Fibroblast of lung (primary cell): ENCODE measurements around the gene TMEM150A.

Source experiments
- CTCF ChIP-seq, 2 donors: IDR thresholded peaks in 1 of 2; conservative IDR thresholded peaks in 1 of 2; 1 replicate in 1 of 2; 2 replicates in 1 of 2; pipeline ENCODE4 v1.5.1; 2011 to 2012; ENCODE audit warnings: low read length in 2 of 2, control low read depth in 1 of 2, inconsistent platforms in 1 of 2, low read depth in 1 of 2, mild to moderate bottlenecking in 1 of 2
- EZH2 ChIP-seq: IDR thresholded peaks from 2 replicates; pipeline ENCODE4 v1.5.1; 2012; ENCODE audit warnings: low read length, control low read depth, mild to moderate bottlenecking; ENCODE audit errors: missing control alignments

- no peak for TF ChIP-seq CTCF (conservative IDR thresholded peaks at IDR 0.05 in 1 of 2, IDR thresholded peaks at IDR 0.05 in 1 of 2; ENCODE audit: low read depth in 1 of 2, low read length in 2 of 2)
- TF ChIP-seq EZH2 = no peak
Measured at GRCh38 chr2:85598594-85599340, 3.7 kb downstream of the TMEM150A start.
